SH-SY5Y (cell line): ENCODE data around the gene KIF9.

Experiments
- GATA2 ChIP-seq: IDR thresholded peaks from 2 replicates; pipeline ENCODE4 v1.6.1; 2011; ENCODE audit warnings: mild to moderate bottlenecking, low read depth, low read length
- GATA3 ChIP-seq: IDR thresholded peaks from 2 replicates; pipeline ENCODE4 v1.6.1; 2011; ENCODE audit warnings: low read depth, mild to moderate bottlenecking, low read length, moderate library complexity

DNA sequence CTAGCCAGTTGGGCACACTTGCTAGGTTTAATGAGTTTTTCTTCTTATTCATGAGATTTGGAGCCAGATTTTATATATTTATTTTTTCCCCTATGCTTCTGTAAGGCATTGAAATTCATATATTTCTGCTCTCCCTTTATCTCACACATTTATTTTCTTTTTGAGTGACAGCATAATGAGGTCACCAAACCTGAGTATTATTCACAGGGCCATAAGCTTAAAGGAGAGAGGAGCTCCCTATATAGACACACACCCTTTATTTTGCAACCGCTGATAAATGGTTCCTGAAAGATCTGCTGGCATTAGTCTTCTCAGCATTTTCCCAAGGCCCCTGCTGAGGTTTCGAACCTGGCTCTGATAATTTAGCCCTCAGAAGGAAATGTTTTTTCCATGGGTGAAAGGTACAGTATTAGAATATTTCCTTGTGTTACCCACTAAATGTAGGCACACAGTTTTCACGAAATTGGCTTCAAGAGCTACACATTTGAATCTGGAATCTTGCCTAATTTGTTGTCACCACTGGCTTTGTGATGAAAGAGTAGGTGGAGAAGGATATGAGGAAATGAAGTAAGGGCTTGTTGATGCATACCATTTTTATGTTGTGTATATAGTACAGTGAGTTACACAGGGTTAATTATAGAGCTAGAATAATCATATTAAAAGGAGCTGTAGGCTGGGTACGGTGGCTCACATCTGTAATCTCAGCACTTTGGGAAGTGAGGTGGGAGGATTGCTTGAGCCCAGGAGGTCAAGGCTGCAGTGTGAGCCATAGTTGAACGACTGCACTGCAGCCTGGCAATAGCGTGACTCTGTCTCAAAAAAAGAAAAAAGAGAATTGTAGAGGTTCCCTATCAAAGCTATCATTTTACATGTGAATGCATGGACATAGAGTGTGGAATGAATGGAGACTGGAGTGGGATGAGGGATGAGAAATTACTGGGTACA is 6.6 kb upstream of the KIF9 start:
- TF ChIP-seq GATA3 = no peak
- TF ChIP-seq GATA2 = no peak
